ENCODE results near the gene KXD1. TPM values are rescaled to one million over a fixed set of nuclear protein-coding genes. Genes with fewer than 3 reads are reported as not detected.

Gene KXD1
- polyA plus RNA-seq, 1 of the 3 experiments (the other 2 are of a cell fraction): 151 TPM

DNA sequence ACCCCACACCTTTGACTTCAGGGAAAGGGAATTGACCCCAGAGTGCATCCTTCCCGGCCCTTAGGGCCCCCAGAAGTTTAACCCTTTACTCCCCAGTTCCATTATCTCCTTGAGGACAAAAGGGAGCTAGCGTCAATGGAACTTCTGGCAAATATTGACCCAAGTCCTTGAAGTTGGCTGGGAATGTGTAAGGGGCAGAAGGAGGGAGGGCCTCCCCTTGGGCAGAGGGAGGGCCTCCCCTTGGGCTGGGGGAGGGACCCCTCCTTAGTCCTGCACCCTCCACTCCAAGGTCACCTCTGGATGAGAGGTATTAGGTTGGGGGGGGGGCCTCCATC lies 52.0 kb downstream of the KXD1 start:
- peak; percentile 10 for DNase-seq
- H3F3A ChIP-seq (replicated peaks; ENCODE audit: insufficient read depth): peaks cover 19% of the 10 kb centered on the region
- H3K27me3 ChIP-seq (ENCODE audit: insufficient read depth): peaks cover 66% of the 10 kb centered on the region
- ChIA-PET POLR2A (no interaction called here), CTCF (interaction anchor here (0.9 to 1.5 kb wide), 3 partner anchors 15 to 238 kb away, joined by 3 to 7 read pairs (median 5); no protein-coding TSS in a partner anchor)
- H3K4me1 ChIP-seq (ENCODE audit: control insufficient read depth in 1 of 2, insufficient read depth in 2 of 2, low read depth in 1 of 2, low read length in 1 of 2): peaks cover 15 to 19% of the 10 kb centered on the region in 2 experiments; a peak in 2 of 4 replicates
- H2AFZ ChIP-seq (ENCODE audit: low read depth): no peak overlapping the region
- H3K9ac ChIP-seq: no peak overlapping the region
- H3K79me2 ChIP-seq (ENCODE audit: insufficient read depth): no peaks in the 10 kb centered on the region
- no peak overlapping the region for H3K4me3 ChIP-seq (ENCODE audit: low read depth in 2 of 2, low read length in 1 of 2)
- no peaks in the 10 kb centered on the region for H3K9me3 ChIP-seq
- no peak for TF ChIP-seq MXI1 (IDR thresholded peaks at IDR 0.05; ENCODE audit: low read depth, low read length)
- no peak for TF ChIP-seq ELF1 (IDR thresholded peaks at IDR 0.05)
- TF ChIP-seq FOXJ3 (CRISPR knock-in tag; IDR thresholded peaks at IDR 0.05): no peak
- TF ChIP-seq RAD21 (IDR thresholded peaks at IDR 0.05; ENCODE audit: low read length): no peak
- TF ChIP-seq FOSL2 (IDR thresholded peaks at IDR 0.05; ENCODE audit: borderline replicate concordance, low read depth): no peak
- no peak for TF ChIP-seq RFX5 (IDR thresholded peaks at IDR 0.05; ENCODE audit: low read length)
- no peak for TF ChIP-seq GABPA (IDR thresholded peaks at IDR 0.05; ENCODE audit: low read depth)
- H3K36me3 ChIP-seq (replicated peaks in 1 of 2; ENCODE audit: control insufficient read depth in 1 of 2, insufficient read depth in 2 of 2, low read length in 1 of 2): no peaks in the 10 kb centered on the region
- no peak overlapping the region for H3K4me2 ChIP-seq
- WGBS (ENCODE audit: low lambda C conversion rate): 64% methylated on average over 2 of the region's 2 CpGs
- H4K20me1 ChIP-seq (ENCODE audit: insufficient read depth): no peaks in the 10 kb centered on the region
- no peak overlapping the region for H3K27ac ChIP-seq (ENCODE audit: low read depth in 2 of 2, low read length in 1 of 2)
- no peaks in the 10 kb centered on the region for H3K9me2 ChIP-seq

DNA sequence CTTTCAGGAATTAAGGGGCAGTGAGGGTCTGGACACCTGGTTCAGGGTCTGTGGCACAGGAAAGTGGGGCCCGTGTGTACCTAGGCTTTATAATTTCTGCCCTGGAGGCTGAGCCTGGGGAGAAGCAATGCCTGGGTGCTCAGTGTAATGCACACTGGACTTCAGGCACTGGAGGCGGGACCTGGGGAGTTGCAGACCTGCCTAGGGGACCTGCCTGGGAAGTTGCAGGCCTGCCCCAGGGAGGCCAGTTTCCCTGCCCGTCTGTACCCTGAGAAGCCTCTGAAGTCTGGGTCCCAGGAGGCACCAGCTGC lies 52.5 kb downstream of the KXD1 start:
- H3F3A ChIP-seq (replicated peaks; ENCODE audit: insufficient read depth): peaks cover 18% of the 10 kb centered on the region
- no peaks in the 10 kb centered on the region for H3K9me2 ChIP-seq
- H3K36me3 ChIP-seq (replicated peaks in 1 of 2; ENCODE audit: control insufficient read depth in 1 of 2, insufficient read depth in 2 of 2, low read length in 1 of 2): no peaks in the 10 kb centered on the region
- peaks cover 15 to 19% of the 10 kb centered on the region in 2 experiments; a peak in 2 of 4 replicates for H3K4me1 ChIP-seq (ENCODE audit: control insufficient read depth in 1 of 2, insufficient read depth in 2 of 2, low read depth in 1 of 2, low read length in 1 of 2)
- peak; percentile 37 for DNase-seq
- WGBS (ENCODE audit: low lambda C conversion rate): no CpG with 5 or more reads among the region's 3 CpGs
- H3K4me2 ChIP-seq: no peak overlapping the region
- TF ChIP-seq YY1 (IDR thresholded peaks at IDR 0.05; ENCODE audit: low read depth): no peak
- no peak for TF ChIP-seq SIN3A (IDR thresholded peaks at IDR 0.05; ENCODE audit: borderline replicate concordance, low read depth, low read length)
- no peak for TF ChIP-seq RFX5 (IDR thresholded peaks at IDR 0.05; ENCODE audit: low read length)
- TF ChIP-seq, protein P1, sequence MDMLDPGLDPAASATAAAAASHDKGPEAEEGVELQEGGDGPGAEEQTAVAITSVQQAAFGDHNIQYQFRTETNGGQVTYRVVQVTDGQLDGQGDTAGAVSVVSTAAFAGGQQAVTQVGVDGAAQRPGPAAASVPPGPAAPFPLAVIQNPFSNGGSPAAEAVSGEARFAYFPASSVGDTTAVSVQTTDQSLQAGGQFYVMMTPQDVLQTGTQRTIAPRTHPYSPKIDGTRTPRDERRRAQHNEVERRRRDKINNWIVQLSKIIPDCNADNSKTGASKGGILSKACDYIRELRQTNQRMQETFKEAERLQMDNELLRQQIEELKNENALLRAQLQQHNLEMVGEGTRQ (IDR thresholded peaks at IDR 0.05; ENCODE audit: borderline replicate concordance, low read depth, low read length): no peak
- no peak for TF ChIP-seq RCOR1 (IDR thresholded peaks at IDR 0.05; ENCODE audit: low read length)
- H3K27me3 ChIP-seq (ENCODE audit: insufficient read depth): peaks cover 64% of the 10 kb centered on the region
- H3K79me2 ChIP-seq (ENCODE audit: insufficient read depth): no peaks in the 10 kb centered on the region
- H4K20me1 ChIP-seq (ENCODE audit: insufficient read depth): no peaks in the 10 kb centered on the region
- H3K9me3 ChIP-seq: no peaks in the 10 kb centered on the region
- ChIA-PET POLR2A (no interaction called here), CTCF (interaction anchor here (0.9 to 1.5 kb wide), 3 partner anchors 16 to 237 kb away, joined by 3 to 7 read pairs (median 5); no protein-coding TSS in a partner anchor)
- H3K9ac ChIP-seq: no peak overlapping the region
- H3K27ac ChIP-seq (ENCODE audit: low read depth in 2 of 2, low read length in 1 of 2): no peak overlapping the region
- no peak overlapping the region for H2AFZ ChIP-seq (ENCODE audit: low read depth)
- H3K4me3 ChIP-seq (ENCODE audit: low read depth in 2 of 2, low read length in 1 of 2): no peak overlapping the region

Measured in SK-N-SH (cell line).